CD4-positive, CD25-positive, alpha-beta regulatory T cell (primary cell): ENCODE results near the gene KRTAP10-4. TPM values are rescaled to one million over a fixed set of nuclear protein-coding genes. Genes with fewer than 3 reads are reported as not detected.
"Not testable (repeated sequence)": the region's sequence is repeated elsewhere in the genome, so short reads cannot be mapped to it uniquely, and the experiment has no call there.

ENCODE experiments used
- ATAC-seq, 2 donors: fragments of 150-1000 bp; cut with Tn5 transposase; one replicate each; pipeline ENCODE4 v1.10.0; 2021; ENCODE audit warnings: low read depth in 2 of 2, moderate number of reproducible peaks in 2 of 2, moderate library complexity in 1 of 2
- DNase-seq, 3 donors: peaks; one replicate each; pipeline versions ENCODE4 v3.0.0 to v3.0.0-alpha.2; 2012 to 2022; ENCODE audit warnings: mixed read lengths in 1 of 3
- H3K27ac ChIP-seq: one replicate; pipeline ENCODE4 v1.7.0; 2013; ENCODE audit warnings: mild to moderate bottlenecking, low read length; ENCODE audit not compliant: insufficient read depth, poor library complexity, severe bottlenecking
- H3K27me3 ChIP-seq: one replicate; pipeline ENCODE4 v1.7.0; 2013; ENCODE audit warnings: low read length; ENCODE audit not compliant: control insufficient read depth, insufficient read depth
- H3K36me3 ChIP-seq: one replicate; pipeline ENCODE4 v1.7.0; 2013; ENCODE audit warnings: mild to moderate bottlenecking, low read length, moderate library complexity; ENCODE audit not compliant: control insufficient read depth, insufficient read depth
- H3K4me1 ChIP-seq: 2 replicates; pipeline ENCODE4 v1.7.0; 2013; ENCODE audit warnings: mild to moderate bottlenecking, low read length; ENCODE audit not compliant: insufficient read depth, control insufficient read depth, poor library complexity, severe bottlenecking
- H3K4me3 ChIP-seq: one replicate; pipeline ENCODE4 v1.7.0; 2013; ENCODE audit warnings: low read depth, mild to moderate bottlenecking, low read length, moderate library complexity
- H3K9me3 ChIP-seq, 2 experiments: 1 replicate in 1 of 2; 2 replicates in 1 of 2; pipeline ENCODE4 v1.7.0; 2013; ENCODE audit warnings: low read length in 2 of 2, mild to moderate bottlenecking in 1 of 2, moderate library complexity in 1 of 2; ENCODE audit not compliant: control insufficient read depth in 2 of 2
- H3K27ac Mint-ChIP-seq, 3 donors: one replicate each; pipeline ENCODE4 v1.8.0; 2020 to 2022; ENCODE audit warnings: mild to moderate bottlenecking in 3 of 3, mixed read lengths in 3 of 3, moderate library complexity in 2 of 3
- H3K27me3 Mint-ChIP-seq: one replicate; pipeline ENCODE4 v1.8.0; 2022; ENCODE audit warnings: mild to moderate bottlenecking, mixed read lengths
- H3K36me3 Mint-ChIP-seq: one replicate; pipeline ENCODE4 v1.8.0; 2020; ENCODE audit warnings: mixed read lengths
- H3K4me1 Mint-ChIP-seq, 4 donors: one replicate each; pipeline ENCODE4 v1.8.0; 2020 to 2022; ENCODE audit warnings: mixed read lengths in 4 of 4, mild to moderate bottlenecking in 1 of 4
- H3K4me3 Mint-ChIP-seq, 4 donors: one replicate each; pipeline ENCODE4 v1.8.0; 2020 to 2022; ENCODE audit warnings: mild to moderate bottlenecking in 4 of 4, mixed read lengths in 4 of 4, moderate library complexity in 3 of 4
- H3K9me3 Mint-ChIP-seq, 7 donors: one replicate each; pipeline ENCODE4 v1.8.0; 2020 to 2022; ENCODE audit warnings: mixed read lengths in 7 of 7, mild to moderate bottlenecking in 3 of 7, moderate library complexity in 2 of 7
- polyA plus RNA-seq, 4 donors: library from polyadenylated mRNA; unstranded; fragments of 300-500 nt; fragmentation: Illumina TruSeq; gene quantifications; one replicate each; pipeline ENCODE4 v1.2.3, GENCODE V29; 2021
- total RNA-seq: library from RNA; stranded (reverse); gene quantifications from one replicate; pipeline ENCODE4 v1.2.3, GENCODE V29; 2022

Gene KRTAP10-4
- total and polyA plus RNA-seq, 5 donors from 2014 or later, result not detected

DNA sequence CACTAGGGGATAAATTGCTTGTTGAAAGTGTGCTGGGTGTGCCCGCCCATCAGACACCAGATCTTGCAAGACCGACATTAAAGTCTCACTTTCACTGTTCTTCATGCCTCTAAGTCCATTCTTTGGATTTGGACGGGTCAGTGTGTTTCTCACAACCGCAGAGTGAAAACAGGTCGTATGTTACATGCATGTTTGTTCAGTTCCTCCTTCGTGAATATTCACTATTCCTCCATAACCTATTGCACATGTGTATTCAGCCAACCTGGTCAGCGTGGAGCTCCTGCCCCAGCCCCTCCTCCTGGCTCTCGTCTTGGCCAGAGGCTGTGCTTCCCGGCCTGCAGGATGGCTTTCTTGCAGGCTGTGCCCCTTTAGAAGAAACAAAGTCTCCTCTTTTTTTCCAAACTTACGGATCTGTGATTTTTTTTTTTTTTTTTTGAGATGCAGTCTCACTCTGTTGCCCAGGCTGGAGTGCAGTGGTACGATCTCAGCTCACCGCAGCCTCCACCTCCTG, 20.9 kb downstream of the KRTAP10-4 start:
- Histone ChIP-seq H3K36me3 (no peaks in the 10 kb centered on the region), H3K27me3 (peaks cover 3% of the 10 kb centered on the region), H3K4me3 (no peak overlapping the region), H3K9me3 (peaks cover 3 to 8% of the 10 kb centered on the region in 2 experiments), H3K27ac (no peak overlapping the region), H3K4me1 (no peaks in the 10 kb centered on the region)
- Mint-ChIP-seq H3K27me3 (peaks cover 24% of the 10 kb centered on the region), H3K4me1 (peaks cover 0 to 2% (median 0%) of the 10 kb centered on the region in 4 donors), H3K36me3 (no peaks in the 10 kb centered on the region), H3K4me3 (no peak overlapping the region), H3K9me3 (peaks cover 0 to 6% (median 0%) of the 10 kb centered on the region in 7 donors), H3K27ac (peak overlapping the region in 1 of 3 donors; percentile 39)
- ATAC-seq (no peak), DNase-seq (no peak)

DNA sequence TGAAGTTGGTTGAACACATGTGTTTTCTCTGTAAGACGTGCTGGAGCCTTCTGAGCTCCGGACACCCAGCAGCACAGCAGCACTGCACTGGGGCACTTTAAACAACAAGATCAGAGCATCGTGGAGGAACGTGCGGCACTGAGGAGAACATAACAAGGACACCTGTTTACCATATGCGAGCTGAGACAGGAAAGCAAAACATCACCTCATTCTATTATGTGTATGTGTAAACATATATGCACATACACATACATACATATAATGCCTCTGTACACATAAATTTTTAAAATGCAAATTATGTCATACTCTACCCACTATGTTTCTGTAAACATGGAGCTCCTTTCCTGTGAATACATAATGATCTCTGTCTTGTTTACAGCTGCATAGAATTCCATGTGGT, 22.0 kb downstream of the KRTAP10-4 start:
- no peak overlapping the region for H3K27ac ChIP-seq
- ATAC-seq, result no peak
- H3K4me3 ChIP-seq, result no peak overlapping the region
- Mint-ChIP-seq H3K27ac (peak overlapping the region in 1 of 3 donors; percentile 11), H3K4me3 (no peak overlapping the region), H3K27me3 (peaks cover 29% of the 10 kb centered on the region), H3K4me1 (peaks cover 0 to 2% (median 0%) of the 10 kb centered on the region in 4 donors), H3K36me3 (no peaks in the 10 kb centered on the region), H3K9me3 (peaks cover 0 to 6% (median 0%) of the 10 kb centered on the region in 7 donors)
- H3K9me3 ChIP-seq, result peaks cover 3 to 8% of the 10 kb centered on the region in 2 experiments
- DNase-seq, result no peak
- H3K4me1 ChIP-seq, result no peaks in the 10 kb centered on the region
- H3K27me3 ChIP-seq, result peaks cover 3% of the 10 kb centered on the region
- no peaks in the 10 kb centered on the region for H3K36me3 ChIP-seq

DNA sequence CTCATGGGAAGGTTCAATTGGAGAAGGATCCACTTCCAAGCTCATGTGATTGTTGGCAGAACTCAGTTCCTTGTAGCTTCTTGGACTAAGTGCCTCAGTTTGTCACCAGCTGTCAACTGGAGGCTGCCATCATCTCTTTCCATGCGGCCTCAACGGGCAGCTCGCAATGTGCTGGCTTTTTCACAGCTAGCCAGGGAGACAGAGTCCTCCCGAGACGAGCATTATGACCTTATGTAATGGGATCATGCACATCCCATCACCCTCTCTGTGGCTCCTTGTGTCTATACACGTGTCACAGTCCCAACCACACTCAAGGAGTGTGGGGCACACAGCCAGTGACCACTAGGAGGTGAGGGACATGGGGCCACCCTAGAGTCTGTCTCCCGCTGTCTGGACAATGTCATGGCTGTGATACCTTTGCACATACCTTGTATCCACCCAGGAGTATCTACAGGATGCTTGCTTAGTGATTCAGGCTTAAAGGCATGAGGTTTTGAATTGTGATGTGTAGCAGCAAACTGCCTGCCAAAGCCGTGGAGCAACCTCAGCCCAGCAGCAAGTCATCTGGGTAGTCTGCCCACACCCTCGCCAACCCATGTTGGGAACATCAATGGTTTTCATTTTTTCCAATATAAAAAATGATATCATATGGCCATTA, 22.7 kb downstream of the KRTAP10-4 start:
- DNase-seq (no peak), ATAC-seq (no peak)
- H3K4me1 ChIP-seq, result no peaks in the 10 kb centered on the region
- peaks cover 3 to 8% of the 10 kb centered on the region in 2 experiments for H3K9me3 ChIP-seq
- H3K4me3 ChIP-seq, result no peak overlapping the region
- Mint-ChIP-seq H3K36me3 (no peaks in the 10 kb centered on the region), H3K9me3 (peaks cover 0 to 6% (median 0%) of the 10 kb centered on the region in 7 donors), H3K27me3 (peaks cover 30% of the 10 kb centered on the region), H3K4me3 (no peak overlapping the region), H3K27ac (no peak overlapping the region), H3K4me1 (peaks cover 0 to 2% (median 0%) of the 10 kb centered on the region in 4 donors)
- no peak overlapping the region for H3K27ac ChIP-seq
- no peaks in the 10 kb centered on the region for H3K36me3 ChIP-seq
- peaks cover 3% of the 10 kb centered on the region for H3K27me3 ChIP-seq

DNA sequence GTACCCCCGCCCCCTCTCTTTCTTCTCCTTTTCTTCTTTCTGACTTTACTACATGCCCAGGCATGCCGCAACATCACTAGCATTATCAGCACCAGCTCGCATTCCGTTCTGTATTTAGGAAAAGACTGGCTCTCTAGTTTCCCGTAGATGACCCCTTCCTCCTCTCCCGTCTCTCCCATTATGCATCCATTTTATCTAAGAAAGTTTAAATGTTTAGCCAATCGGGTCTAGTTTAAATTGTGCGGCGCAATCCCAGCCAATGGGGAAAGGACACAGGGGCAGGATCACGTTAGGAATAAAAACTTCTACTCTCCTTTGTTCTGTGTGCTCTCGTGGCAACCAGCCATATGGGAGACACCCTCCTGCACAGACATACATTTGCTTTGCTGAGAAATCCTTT, 24.5 kb downstream of the KRTAP10-4 start:
- peaks cover 0 to 2% (median 0%) of the 10 kb centered on the region in 4 donors for H3K4me1 Mint-ChIP-seq
- no peak overlapping the region for H3K27ac ChIP-seq
- H3K27ac Mint-ChIP-seq, result no peak overlapping the region
- peaks cover 3 to 8% of the 10 kb centered on the region in 2 experiments for H3K9me3 ChIP-seq
- no peaks in the 10 kb centered on the region for H3K4me1 ChIP-seq
- peaks cover 3% of the 10 kb centered on the region for H3K27me3 ChIP-seq
- no peaks in the 10 kb centered on the region for H3K36me3 Mint-ChIP-seq
- ATAC-seq (no peak), DNase-seq (no peak)
- H3K36me3 ChIP-seq, result no peaks in the 10 kb centered on the region
- H3K27me3 Mint-ChIP-seq, result peaks cover 30% of the 10 kb centered on the region
- H3K9me3 Mint-ChIP-seq, result peaks cover 0 to 6% (median 2%) of the 10 kb centered on the region in 7 donors
- no peak overlapping the region for H3K4me3 Mint-ChIP-seq
- no peak overlapping the region for H3K4me3 ChIP-seq

DNA sequence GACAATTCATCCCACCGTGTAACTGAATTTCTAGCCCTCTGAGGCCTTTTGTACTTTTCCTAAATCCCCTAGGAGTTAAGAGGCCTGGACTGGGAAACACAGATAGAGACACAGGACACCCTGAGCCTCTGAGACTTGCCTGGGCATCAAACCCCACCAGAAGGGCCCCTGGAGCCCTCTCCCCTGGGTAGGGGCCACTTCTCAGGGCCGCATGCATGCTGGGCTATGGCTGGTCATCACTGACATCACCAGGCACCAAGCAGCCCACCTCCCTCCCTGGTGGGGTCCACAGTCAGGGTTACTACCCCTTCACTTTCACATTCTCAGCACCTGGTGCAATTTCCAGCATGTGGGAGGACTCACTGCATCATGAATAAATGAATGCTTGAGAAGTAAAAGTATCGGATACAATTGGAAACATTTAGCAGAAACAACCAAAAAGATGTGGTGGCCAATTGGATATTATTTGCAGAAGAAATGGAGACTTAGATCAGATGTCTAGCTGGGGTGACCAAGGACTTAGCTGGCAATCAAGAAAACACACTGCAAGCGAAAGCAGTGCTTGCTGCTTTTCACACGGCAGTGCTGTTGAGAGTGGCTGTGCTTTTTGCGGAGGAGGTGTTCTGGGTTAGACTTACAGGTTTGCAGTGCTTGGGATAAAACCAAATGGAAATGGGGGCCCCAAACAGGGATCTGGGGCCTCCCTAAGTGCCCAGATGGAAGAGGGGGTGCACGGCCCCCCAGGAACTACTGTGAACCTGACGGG, 25.9 kb downstream of the KRTAP10-4 start:
- ATAC-seq (no peak), DNase-seq (no peak)
- Histone ChIP-seq H3K4me3 (no peak overlapping the region), H3K4me1 (no peaks in the 10 kb centered on the region), H3K9me3 (peaks cover 3 to 8% of the 10 kb centered on the region in 2 experiments), H3K36me3 (no peaks in the 10 kb centered on the region), H3K27ac (no peak overlapping the region), H3K27me3 (peaks cover 9% of the 10 kb centered on the region)
- H3K27me3 Mint-ChIP-seq, result peaks cover 39% of the 10 kb centered on the region
- H3K4me1 Mint-ChIP-seq, result no peaks in the 10 kb centered on the region
- peaks cover 0 to 6% (median 2%) of the 10 kb centered on the region in 7 donors for H3K9me3 Mint-ChIP-seq
- peak overlapping the region in 1 of 3 donors; percentile 30 for H3K27ac Mint-ChIP-seq
- H3K4me3 Mint-ChIP-seq, result no peak overlapping the region
- no peaks in the 10 kb centered on the region for H3K36me3 Mint-ChIP-seq

DNA sequence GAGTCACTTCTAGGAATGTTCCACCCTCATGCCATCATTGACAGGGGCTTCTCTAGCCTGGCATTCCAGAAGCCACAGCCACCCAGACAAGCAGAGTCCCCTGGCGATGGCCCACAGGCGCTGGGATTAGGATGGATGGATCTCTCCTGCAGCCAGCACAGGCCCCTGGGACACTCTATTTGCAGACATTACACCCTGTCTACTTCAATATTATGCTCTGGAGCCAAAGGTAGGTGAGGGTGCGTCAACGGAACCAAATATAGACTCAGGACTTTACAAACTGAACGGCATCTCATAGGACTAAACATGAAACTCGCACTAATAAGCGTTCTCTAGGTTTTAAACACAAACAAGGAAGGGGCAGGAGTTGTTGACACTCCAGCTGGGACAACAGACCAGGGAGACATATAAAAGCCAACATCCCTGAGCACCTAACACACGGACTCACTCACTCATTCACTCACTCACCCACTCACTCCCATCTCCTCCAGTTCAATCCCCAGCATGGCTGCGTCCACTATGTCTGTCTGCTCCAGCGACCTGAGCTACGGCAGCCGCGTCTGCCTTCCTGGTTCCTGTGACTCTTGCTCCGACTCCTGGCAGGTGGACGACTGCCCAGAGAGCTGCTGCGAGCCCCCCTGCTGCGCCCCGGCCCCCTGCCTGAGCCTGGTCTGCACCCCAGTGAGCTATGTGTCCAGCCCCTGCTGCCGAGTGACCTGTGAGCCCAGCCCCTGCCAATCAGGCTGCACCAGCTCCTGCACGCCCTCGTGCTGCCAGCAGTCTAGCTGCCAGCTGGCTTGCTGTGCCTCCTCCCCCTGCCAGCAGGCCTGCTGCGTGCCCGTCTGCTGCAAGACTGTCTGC, 26.8 kb downstream of the KRTAP10-4 start, which contains the start of gene KRTAP10-7:
KRTAP10-7 (plus strand) TSS at position 480 of the 861 bp plus-strand sequence; CDS start at position 505, 25 bp downstream.
- not testable (repeated sequence) for H3K4me1 ChIP-seq, H3K4me1 Mint-ChIP-seq, H3K9me3 ChIP-seq, DNase-seq, ATAC-seq, H3K27me3 ChIP-seq, H3K36me3 ChIP-seq, H3K36me3 Mint-ChIP-seq, H3K4me3 Mint-ChIP-seq, H3K9me3 Mint-ChIP-seq, H3K27ac ChIP-seq, H3K4me3 ChIP-seq
- H3K27ac Mint-ChIP-seq, result peak within 1 kb of the TSS in 1 of 3 donors; percentile 30
- H3K27me3 Mint-ChIP-seq, result peaks cover 46% of the 10 kb centered on the region

DNA sequence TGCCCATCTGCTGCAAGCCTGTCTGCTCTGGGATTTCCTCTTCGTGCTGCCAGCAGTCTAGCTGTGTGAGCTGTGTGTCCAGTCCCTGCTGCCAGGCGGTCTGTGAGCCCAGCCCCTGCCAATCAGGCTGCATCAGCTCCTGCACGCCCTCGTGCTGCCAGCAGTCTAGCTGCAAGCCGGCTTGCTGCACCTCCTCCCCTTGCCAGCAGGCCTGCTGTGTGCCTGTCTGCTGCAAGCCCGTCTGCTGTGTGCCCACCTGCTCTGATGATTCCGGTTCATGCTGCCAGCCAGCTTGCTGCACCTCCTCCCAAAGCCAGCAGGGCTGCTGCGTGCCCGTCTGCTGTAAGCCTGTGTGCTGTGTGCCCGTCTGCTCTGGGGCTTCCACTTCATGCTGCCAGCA, 27.6 kb downstream of the KRTAP10-4 start:
- H3K4me1 ChIP-seq, H3K27ac Mint-ChIP-seq, H3K27me3 ChIP-seq, DNase-seq, H3K9me3 Mint-ChIP-seq, H3K27ac ChIP-seq, H3K4me3 Mint-ChIP-seq, H3K9me3 ChIP-seq, H3K36me3 Mint-ChIP-seq, H3K4me1 Mint-ChIP-seq, H3K4me3 ChIP-seq, H3K36me3 ChIP-seq, ATAC-seq: not testable (repeated sequence)
- H3K27me3 Mint-ChIP-seq, result peaks cover 46% of the 10 kb centered on the region
